Measurements from ENCODE around the gene MAP4K4. TPM values are rescaled to one million over a fixed set of nuclear protein-coding genes. Genes with fewer than 3 reads are reported as not detected.
A peak's percentile ranks its signal among the peaks of the same experiment; 100 is the strongest.

Gene MAP4K4
- polyA plus RNA-seq, 3 donors, result 5.3 to 66.9 (median 8.7) TPM

- TF ChIP-seq CTCF (IDR thresholded peaks at IDR 0.05), result no peak
- peak overlapping the region; percentile 76 for H3K9ac ChIP-seq (ENCODE audit: insufficient read depth, low read length, poor library complexity, severe bottlenecking)
- H2AFZ ChIP-seq (ENCODE audit: insufficient read depth, low read depth, low read length, poor library complexity, severe bottlenecking), result peak overlapping the region; percentile 69
- Mint-ChIP-seq H3K27ac (peak overlapping the region in 4 of 7 donors; percentile 78 to 89 (median 84)), H3K4me1 (peaks cover 12% of the 10 kb centered on the region), H3K36me3 (peaks cover 16 to 22% of the 10 kb centered on the region in 2 donors), H3K27me3 (ENCODE audit: low read depth in 3 of 3) (peaks cover 1 to 10% (median 8%) of the 10 kb centered on the region in 3 donors), H3K9me3 (peaks cover 2 to 16% (median 9%) of the 10 kb centered on the region in 7 donors), H3K4me3 (peak overlapping the region; percentile 78 to 83)
- peak overlapping the region; percentile 85 for H3K4me2 ChIP-seq (replicated peaks; ENCODE audit: extremely low read depth, low read length, poor library complexity, severe bottlenecking)
- H3K79me2 ChIP-seq (ENCODE audit: insufficient read depth, low read length), result peaks cover 52% of the 10 kb centered on the region
- H3K9me3 ChIP-seq (replicated peaks in 1 of 2; ENCODE audit: control insufficient read depth in 1 of 2, insufficient read depth in 1 of 2, low read length in 2 of 2), result no peaks in the 10 kb centered on the region
- DNase-seq, result peak in 1 of 3 donors; percentile 18
- under 1% methylated on average over 51 of the region's 57 CpGs for WGBS (ENCODE audit: insufficient coverage)
- H4K20me1 ChIP-seq (ENCODE audit: insufficient read depth, low read length), result peaks cover 51% of the 10 kb centered on the region
- peak overlapping the region; percentile 82 to 100 (median 94) for H3K4me3 ChIP-seq (replicated peaks in 1 of 3; ENCODE audit: low read depth in 2 of 3, low read length in 3 of 3)
- no peaks in the 10 kb centered on the region for H3K27me3 ChIP-seq (ENCODE audit: control insufficient read depth in 2 of 2, insufficient read depth in 2 of 2, low read length in 2 of 2)
- peak overlapping the region; percentile 51 to 88 for H3K27ac ChIP-seq (ENCODE audit: low read depth in 1 of 2, low read length in 2 of 2)
- no peaks in the 10 kb centered on the region for H3K36me3 ChIP-seq (replicated peaks in 1 of 2; ENCODE audit: control insufficient read depth in 1 of 2, insufficient read depth in 2 of 2, low read length in 2 of 2)
- intact Hi-C loops (cut with micrococcal nuclease), result loop anchor here in 1 of 2 donors (5.0 to 10.0 kb wide), 5 partner anchors 39 to 273 kb away; partner anchors contain the start of gene RFX8
- H3K4me1 ChIP-seq (ENCODE audit: control insufficient read depth in 1 of 2, insufficient read depth in 2 of 2, low read length in 2 of 2), result peaks cover 43 to 54% of the 10 kb centered on the region in 2 donors
Measured at GRCh38 chr2:101698014-101698843, 722 bp downstream of the MAP4K4 start.

GRCh38 chr2:101698844-101699754 lies 1.6 kb downstream of the MAP4K4 start:
- H2AFZ ChIP-seq (ENCODE audit: insufficient read depth, low read depth, low read length, poor library complexity, severe bottlenecking), result peak overlapping the region; percentile 69
- no peak overlapping the region for H3K27ac Mint-ChIP-seq
- H4K20me1 ChIP-seq (ENCODE audit: insufficient read depth, low read length), result peaks cover 59% of the 10 kb centered on the region
- H3K27ac ChIP-seq (ENCODE audit: low read depth in 1 of 2, low read length in 2 of 2), result peak overlapping the region; percentile 51 to 88
- peak overlapping the region; percentile 85 for H3K4me2 ChIP-seq (replicated peaks; ENCODE audit: extremely low read depth, low read length, poor library complexity, severe bottlenecking)
- no peaks in the 10 kb centered on the region for H3K36me3 ChIP-seq (replicated peaks in 1 of 2; ENCODE audit: control insufficient read depth in 1 of 2, insufficient read depth in 2 of 2, low read length in 2 of 2)
- peaks cover under 1 to 8% (median 3%) of the 10 kb centered on the region in 7 donors for H3K9me3 Mint-ChIP-seq
- H3K4me3 ChIP-seq (replicated peaks in 1 of 3; ENCODE audit: low read depth in 2 of 3, low read length in 3 of 3), result peak overlapping the region; percentile 82 to 100 (median 94)
- H3K9ac ChIP-seq (ENCODE audit: insufficient read depth, low read length, poor library complexity, severe bottlenecking), result peak overlapping the region; percentile 76
- H3K4me1 ChIP-seq (ENCODE audit: control insufficient read depth in 1 of 2, insufficient read depth in 2 of 2, low read length in 2 of 2), result peaks cover 52 to 62% of the 10 kb centered on the region in 2 donors
- H3K27me3 Mint-ChIP-seq (ENCODE audit: low read depth in 3 of 3), result peaks cover 1 to 10% (median 8%) of the 10 kb centered on the region in 3 donors
- intact Hi-C loops (cut with micrococcal nuclease), result loop anchor here in 1 of 2 donors (5.0 to 10.0 kb wide), 5 partner anchors 38 to 274 kb away; partner anchors contain the start of gene RFX8
- 26% methylated on average over 9 of the region's 16 CpGs for WGBS (ENCODE audit: insufficient coverage)
- H3K9me3 ChIP-seq (replicated peaks in 1 of 2; ENCODE audit: control insufficient read depth in 1 of 2, insufficient read depth in 1 of 2, low read length in 2 of 2), result no peaks in the 10 kb centered on the region
- TF ChIP-seq CTCF (IDR thresholded peaks at IDR 0.05), result no peak
- DNase-seq, result no peak
- H3K79me2 ChIP-seq (ENCODE audit: insufficient read depth, low read length), result peaks cover 61% of the 10 kb centered on the region
- no peak overlapping the region for H3K4me3 Mint-ChIP-seq
- peaks cover 17 to 26% of the 10 kb centered on the region in 2 donors for H3K36me3 Mint-ChIP-seq
- no peaks in the 10 kb centered on the region for H3K27me3 ChIP-seq (ENCODE audit: control insufficient read depth in 2 of 2, insufficient read depth in 2 of 2, low read length in 2 of 2)
- H3K4me1 Mint-ChIP-seq, result peaks cover 14% of the 10 kb centered on the region
